ENCODE data around the gene GPC6.

Gene GPC6

GRCh38 chr13:94224670-94225069 lies 998.1 kb downstream of the GPC6 start:
- no peak overlapping the region for H3K4me3 ChIP-seq (ENCODE audit: low read depth, low read length)
- H3K9me3 ChIP-seq (ENCODE audit: severe bottlenecking) = no peaks in the 10 kb centered on the region
- DNase-seq = no peak
- TF ChIP-seq, protein P1, sequence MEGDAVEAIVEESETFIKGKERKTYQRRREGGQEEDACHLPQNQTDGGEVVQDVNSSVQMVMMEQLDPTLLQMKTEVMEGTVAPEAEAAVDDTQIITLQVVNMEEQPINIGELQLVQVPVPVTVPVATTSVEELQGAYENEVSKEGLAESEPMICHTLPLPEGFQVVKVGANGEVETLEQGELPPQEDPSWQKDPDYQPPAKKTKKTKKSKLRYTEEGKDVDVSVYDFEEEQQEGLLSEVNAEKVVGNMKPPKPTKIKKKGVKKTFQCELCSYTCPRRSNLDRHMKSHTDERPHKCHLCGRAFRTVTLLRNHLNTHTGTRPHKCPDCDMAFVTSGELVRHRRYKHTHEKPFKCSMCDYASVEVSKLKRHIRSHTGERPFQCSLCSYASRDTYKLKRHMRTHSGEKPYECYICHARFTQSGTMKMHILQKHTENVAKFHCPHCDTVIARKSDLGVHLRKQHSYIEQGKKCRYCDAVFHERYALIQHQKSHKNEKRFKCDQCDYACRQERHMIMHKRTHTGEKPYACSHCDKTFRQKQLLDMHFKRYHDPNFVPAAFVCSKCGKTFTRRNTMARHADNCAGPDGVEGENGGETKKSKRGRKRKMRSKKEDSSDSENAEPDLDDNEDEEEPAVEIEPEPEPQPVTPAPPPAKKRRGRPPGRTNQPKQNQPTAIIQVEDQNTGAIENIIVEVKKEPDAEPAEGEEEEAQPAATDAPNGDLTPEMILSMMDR (IDR thresholded peaks at IDR 0.05; ENCODE audit: low read depth, low read length) = no peak
- H3K27ac ChIP-seq = no peak overlapping the region
- H3K36me3 ChIP-seq = peaks cover 16% of the 10 kb centered on the region
- H3K27me3 ChIP-seq (ENCODE audit: insufficient read depth, low read depth, severe bottlenecking) = no peaks in the 10 kb centered on the region

- H3K9me3 ChIP-seq (ENCODE audit: severe bottlenecking) = no peaks in the 10 kb centered on the region
- peaks cover 16% of the 10 kb centered on the region for H3K36me3 ChIP-seq
- TF ChIP-seq, protein P1 (IDR thresholded peaks at IDR 0.05; ENCODE audit: low read depth, low read length) = no peak
- H3K27me3 ChIP-seq (ENCODE audit: insufficient read depth, low read depth, severe bottlenecking) = no peaks in the 10 kb centered on the region
- H3K4me3 ChIP-seq (ENCODE audit: low read depth, low read length) = no peak overlapping the region
- no peak overlapping the region for H3K27ac ChIP-seq
- DNase-seq = no peak
Observed at GRCh38 chr13:94227255-94227879, 1000.8 kb downstream of the GPC6 start.

DNA sequence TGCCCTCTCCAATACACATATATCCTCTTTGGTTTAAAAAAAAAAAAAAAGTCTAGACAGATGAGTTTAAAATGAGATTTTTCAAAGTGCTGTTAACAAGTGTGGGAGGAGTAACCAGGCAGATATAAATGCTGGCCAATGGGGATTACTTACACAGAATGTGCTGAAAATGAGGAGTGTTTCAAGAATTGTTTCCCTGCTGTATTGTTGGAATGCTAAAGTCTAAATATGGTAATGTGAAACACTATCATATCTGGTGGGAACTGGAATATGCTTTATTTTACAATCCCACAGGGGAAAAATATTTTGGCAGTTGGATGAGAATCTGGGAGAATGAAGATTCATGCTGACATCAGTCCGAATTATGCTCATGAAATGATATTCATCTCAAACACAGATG lies 1002.2 kb downstream of the GPC6 start:
- Histone ChIP-seq H3K4me3 (ENCODE audit: low read depth, low read length) (no peak overlapping the region), H3K27me3 (ENCODE audit: insufficient read depth, low read depth, severe bottlenecking) (no peaks in the 10 kb centered on the region), H3K9me3 (ENCODE audit: severe bottlenecking) (no peaks in the 10 kb centered on the region), H3K36me3 (peaks cover 16% of the 10 kb centered on the region), H3K27ac (no peak overlapping the region)
- TF ChIP-seq, protein P1 (IDR thresholded peaks at IDR 0.05; ENCODE audit: low read depth, low read length) = no peak
- DNase-seq = no peak

- TF ChIP-seq, protein P1 (IDR thresholded peaks at IDR 0.05; ENCODE audit: low read depth, low read length) = no peak
- Histone ChIP-seq H3K36me3 (peaks cover 7% of the 10 kb centered on the region), H3K4me3 (ENCODE audit: low read depth, low read length) (no peak overlapping the region), H3K27ac (no peak overlapping the region), H3K27me3 (ENCODE audit: insufficient read depth, low read depth, severe bottlenecking) (no peaks in the 10 kb centered on the region), H3K9me3 (ENCODE audit: severe bottlenecking) (no peaks in the 10 kb centered on the region)
- DNase-seq = no peak
Observed at GRCh38 chr13:94232161-94232950, 1005.7 kb downstream of the GPC6 start.

GRCh38 chr13:94232956-94233355 lies 1006.3 kb downstream of the GPC6 start:
- H3K4me3 ChIP-seq (ENCODE audit: low read depth, low read length) = no peak overlapping the region
- H3K36me3 ChIP-seq = peaks cover 1% of the 10 kb centered on the region
- TF ChIP-seq, protein P1 (IDR thresholded peaks at IDR 0.05; ENCODE audit: low read depth, low read length) = no peak
- H3K27me3 ChIP-seq (ENCODE audit: insufficient read depth, low read depth, severe bottlenecking) = no peaks in the 10 kb centered on the region
- no peaks in the 10 kb centered on the region for H3K9me3 ChIP-seq (ENCODE audit: severe bottlenecking)
- DNase-seq = no peak
- H3K27ac ChIP-seq = no peak overlapping the region
